ENCODE measurements around the gene C1orf53. TPM values are rescaled to one million over a fixed set of nuclear protein-coding genes. Genes with fewer than 3 reads are reported as not detected.
A peak's percentile ranks its signal among the peaks of the same experiment; 100 is the strongest.
"Not testable (repeated sequence)": the region's sequence is repeated elsewhere in the genome, so short reads cannot be mapped to it uniquely, and the experiment has no call there.

C1orf53 gene
- total RNA-seq, result 1.3 TPM

GRCh38 chr1:197902454-197903195 is at the start of gene C1orf53:
Gene C1orf53, plus strand, starts transcription at chr1:197902630. Its CDS starts 20 bp downstream, at chr1:197902650.
- peak; percentile 87 for DNase-seq (ENCODE audit: low spot score)
- intact Hi-C loops (cut with DNase I), result no loop called here
- ATAC-seq, result peak; percentile 98

- DNase-seq (ENCODE audit: low spot score); intact Hi-C loops (cut with DNase I); ATAC-seq: not testable (repeated sequence)
Observed at GRCh38 chr1:197855751-197856150, 46.7 kb upstream of the C1orf53 start.

GRCh38 chr1:197857477-197857876 is 45.0 kb upstream of the C1orf53 start:
- DNase-seq (ENCODE audit: low spot score), result no peak

DNA sequence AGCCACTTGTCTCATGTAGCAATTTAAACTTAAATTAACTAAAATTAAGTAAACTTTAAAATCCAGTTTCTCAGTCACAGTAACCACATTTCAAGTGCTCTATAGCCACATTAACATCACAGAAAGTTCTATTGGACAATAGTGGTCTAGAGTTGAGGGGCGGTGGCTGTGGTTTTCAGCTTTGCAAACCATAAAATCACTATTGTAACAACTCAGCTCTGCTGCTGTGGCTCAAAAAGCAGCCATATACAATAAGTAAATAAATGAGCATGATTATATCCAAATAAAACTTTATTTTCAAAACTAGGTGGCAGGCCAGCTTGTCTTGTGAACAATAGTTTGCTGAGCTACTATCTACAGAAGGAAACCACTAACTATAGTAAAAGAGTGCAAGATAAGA is 43.4 kb upstream of the C1orf53 start:
- intact Hi-C loops (cut with DNase I), result no loop called here
- DNase-seq (ENCODE audit: low spot score), result no peak

More at GRCh38 chr1:197857477-197857876, 45.0 kb upstream of the C1orf53 start:
- intact Hi-C loops (cut with DNase I), result no loop called here
- ATAC-seq, result no peak

GRCh38 chr1:197862221-197862620 is 40.2 kb upstream of the C1orf53 start:
- intact Hi-C loops (cut with DNase I), result no loop called here
- DNase-seq (ENCODE audit: low spot score), result no peak
- no peak for ATAC-seq

More for the DNA sequence above, 43.4 kb upstream of the C1orf53 start:
- ATAC-seq, result no peak

DNA sequence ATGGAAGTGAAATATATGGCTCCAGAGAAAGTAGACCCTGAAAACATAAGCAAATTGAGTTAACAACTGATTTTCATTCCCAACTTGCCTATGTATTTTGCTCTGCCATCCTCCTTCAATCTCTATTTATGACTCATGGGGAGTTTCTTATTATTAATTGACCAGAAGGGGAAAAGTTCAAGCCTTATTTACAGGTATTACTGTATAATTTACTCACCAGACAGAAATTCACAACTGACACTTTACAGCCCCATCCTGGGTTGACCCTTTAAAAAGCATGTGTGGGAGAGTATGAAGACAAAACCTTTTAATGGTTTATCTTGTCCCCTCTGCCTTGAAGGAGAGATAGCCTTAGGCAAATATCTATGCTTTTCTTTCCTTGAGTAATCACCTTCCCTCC is 39.8 kb upstream of the C1orf53 start:
- intact Hi-C loops (cut with DNase I), result no loop called here
- no peak for ATAC-seq
- DNase-seq (ENCODE audit: low spot score), result no peak

GRCh38 chr1:197865809-197866208 is 36.6 kb upstream of the C1orf53 start:
- intact Hi-C loops (cut with DNase I), result no loop called here
- DNase-seq (ENCODE audit: low spot score) (no peak), ATAC-seq (no peak)

DNA sequence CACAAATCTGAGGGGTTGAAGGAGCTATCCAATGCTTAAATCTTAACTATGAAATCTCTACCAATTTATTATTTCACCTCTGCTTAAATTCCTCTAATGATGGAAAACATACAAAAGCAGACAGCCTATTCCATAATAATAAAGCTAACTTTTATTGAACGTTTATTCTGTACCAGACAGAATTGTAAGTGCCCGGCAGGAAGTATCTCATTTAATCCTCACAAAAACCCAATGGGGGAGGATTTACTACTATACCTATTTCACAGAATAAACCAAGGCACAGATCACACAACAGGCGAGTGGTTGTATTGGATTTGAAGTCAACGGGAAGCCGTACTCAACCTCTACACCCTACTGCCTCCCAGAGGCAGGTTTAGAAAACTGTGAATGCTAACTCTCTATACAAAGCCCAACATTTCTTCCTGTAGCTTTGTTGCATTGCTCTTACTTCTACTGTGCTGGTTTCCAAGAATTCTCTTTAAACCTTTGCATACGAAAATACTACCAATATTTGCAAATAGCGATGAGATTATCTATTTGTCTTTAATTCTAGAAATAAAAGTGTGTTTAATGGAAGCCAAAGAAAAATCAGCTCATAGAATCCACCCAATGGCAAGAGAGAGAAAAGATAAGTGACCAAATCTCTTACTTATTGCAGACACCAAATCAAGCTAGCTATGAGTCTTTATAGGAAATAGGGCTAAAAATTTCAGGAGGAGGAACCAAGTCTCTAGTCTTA is 33.5 kb upstream of the C1orf53 start:
- no peak for DNase-seq (ENCODE audit: low spot score)
- intact Hi-C loops (cut with DNase I), result no loop called here
- ATAC-seq, result peak; percentile 83

DNA sequence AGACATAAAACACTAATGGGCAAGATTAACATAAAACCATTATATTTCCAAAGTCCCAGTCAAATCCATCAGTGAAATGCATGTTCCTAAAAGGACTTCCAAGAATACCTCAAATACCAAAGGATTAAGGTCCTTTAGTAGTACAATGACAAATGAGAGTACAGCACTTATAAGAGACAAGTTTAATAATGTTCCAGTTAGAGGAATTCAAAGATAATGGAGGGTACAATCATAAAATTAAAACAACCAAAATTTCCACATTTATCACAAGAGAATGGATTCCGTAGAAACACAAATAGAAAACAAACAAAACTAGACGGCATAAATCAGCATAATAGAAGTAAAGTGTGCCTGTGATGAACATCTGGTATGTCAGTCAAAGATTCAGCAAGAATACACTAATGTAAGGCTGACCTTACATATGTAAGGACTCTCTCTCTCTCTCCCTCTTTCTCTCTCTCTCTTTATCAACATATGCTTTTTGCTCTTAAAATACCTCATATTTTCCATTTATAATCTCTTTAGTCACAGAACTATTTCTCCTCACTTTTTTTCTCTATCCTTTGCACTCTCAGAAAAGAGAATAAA is 32.8 kb upstream of the C1orf53 start:
- intact Hi-C loops (cut with DNase I), result no loop called here
- ATAC-seq (no peak), DNase-seq (ENCODE audit: low spot score) (no peak)

DNA sequence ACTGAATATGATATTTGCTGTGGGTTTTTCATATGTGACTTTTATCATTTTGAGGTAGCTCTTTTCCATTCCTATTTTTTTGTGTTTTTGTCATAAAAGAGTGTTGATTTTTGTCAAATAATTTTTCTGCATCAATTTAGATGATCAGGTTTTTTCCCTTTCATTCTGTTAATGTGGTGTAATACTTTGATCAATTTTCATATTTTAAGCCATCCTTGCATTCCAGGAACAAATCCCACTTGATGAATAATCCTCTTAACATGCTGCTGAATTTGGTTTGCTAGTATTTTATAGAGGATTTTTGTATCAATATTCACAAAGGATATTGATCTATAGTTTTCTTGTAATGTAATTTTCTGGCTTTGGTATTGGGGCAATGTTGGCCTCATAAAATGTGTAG is 25.5 kb upstream of the C1orf53 start:
- DNase-seq (ENCODE audit: low spot score) (no peak), ATAC-seq (no peak)
- intact Hi-C loops (cut with DNase I), result no loop called here

DNA sequence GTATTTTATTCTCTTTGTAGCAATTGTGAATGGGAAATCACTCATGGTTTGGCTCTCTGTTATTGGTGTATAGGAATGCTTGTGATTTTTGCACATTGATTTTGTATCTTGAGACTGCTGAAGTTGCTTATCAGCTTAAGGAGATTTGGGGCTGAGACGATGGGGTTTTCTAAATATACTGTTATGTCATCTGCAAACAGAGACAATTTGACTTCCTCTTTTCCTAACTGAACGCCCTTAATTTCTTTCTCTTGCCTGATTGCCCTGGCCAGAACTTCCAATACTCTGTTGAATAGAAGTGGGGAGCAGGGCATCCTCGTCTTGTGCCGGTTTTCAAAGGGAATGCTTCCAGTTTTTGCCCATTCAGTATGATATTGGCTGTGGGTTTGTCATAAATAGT is 22.0 kb upstream of the C1orf53 start:
- intact Hi-C loops (cut with DNase I); DNase-seq (ENCODE audit: low spot score); ATAC-seq: not testable (repeated sequence)

DNA sequence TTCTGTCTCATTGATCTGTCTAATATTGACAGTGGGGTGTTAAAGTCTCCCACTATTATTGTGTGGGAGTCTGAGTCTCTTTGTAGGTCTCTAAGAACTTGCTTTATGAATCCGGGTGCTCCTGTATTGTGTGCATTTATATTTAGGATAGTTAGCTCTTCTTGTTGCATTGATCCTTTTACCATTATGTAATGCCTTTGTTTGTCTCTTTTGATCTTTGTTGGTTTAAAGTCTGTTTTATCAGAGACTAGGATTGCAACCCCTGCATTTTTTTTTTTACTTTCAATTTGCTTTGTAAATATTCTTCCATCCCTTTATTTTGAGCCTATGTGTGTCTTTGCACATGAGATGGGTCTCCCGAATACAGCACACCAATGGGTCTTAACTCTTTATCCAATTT is 20.2 kb upstream of the C1orf53 start:
- intact Hi-C loops (cut with DNase I); DNase-seq (ENCODE audit: low spot score); ATAC-seq: not testable (repeated sequence)

DNA sequence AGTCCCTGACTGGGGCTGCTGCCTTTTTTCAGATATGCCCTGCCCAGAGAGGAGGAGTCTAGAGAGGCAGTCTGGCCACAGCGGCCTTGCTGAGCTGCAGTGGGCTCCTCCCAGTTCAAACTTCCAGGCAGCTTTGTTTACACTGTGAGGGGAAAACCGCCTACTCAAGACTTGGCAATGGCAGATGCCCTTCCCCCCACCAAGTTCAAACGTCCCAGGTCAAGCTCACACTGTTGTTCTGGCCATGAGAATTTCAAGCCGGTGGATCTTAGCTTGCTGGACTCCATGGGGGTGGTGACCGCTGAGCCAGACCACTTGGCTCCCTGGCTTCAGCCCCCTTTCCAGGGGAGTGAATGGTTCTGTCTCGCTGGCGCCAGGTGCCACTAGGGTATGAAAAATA is 18.3 kb upstream of the C1orf53 start:
- no peak for ATAC-seq
- intact Hi-C loops (cut with DNase I), result no loop called here
- no peak for DNase-seq (ENCODE audit: low spot score)

GRCh38 chr1:197890936-197891335 is 11.5 kb upstream of the C1orf53 start:
- ATAC-seq (no peak), DNase-seq (ENCODE audit: low spot score) (no peak)
- intact Hi-C loops (cut with DNase I), result no loop called here

- intact Hi-C loops (cut with DNase I), result no loop called here
- DNase-seq (ENCODE audit: low spot score) (no peak), ATAC-seq (no peak)
Observed at GRCh38 chr1:197892684-197893083, 9.7 kb upstream of the C1orf53 start.

GRCh38 chr1:197896301-197896700 is 6.1 kb upstream of the C1orf53 start:
- ATAC-seq (no peak), DNase-seq (ENCODE audit: low spot score) (no peak)
- intact Hi-C loops (cut with DNase I), result no loop called here

GRCh38 chr1:197899037-197899436 is 3.4 kb upstream of the C1orf53 start:
- DNase-seq (ENCODE audit: low spot score) (no peak), ATAC-seq (no peak)
- intact Hi-C loops (cut with DNase I), result no loop called here

DNA sequence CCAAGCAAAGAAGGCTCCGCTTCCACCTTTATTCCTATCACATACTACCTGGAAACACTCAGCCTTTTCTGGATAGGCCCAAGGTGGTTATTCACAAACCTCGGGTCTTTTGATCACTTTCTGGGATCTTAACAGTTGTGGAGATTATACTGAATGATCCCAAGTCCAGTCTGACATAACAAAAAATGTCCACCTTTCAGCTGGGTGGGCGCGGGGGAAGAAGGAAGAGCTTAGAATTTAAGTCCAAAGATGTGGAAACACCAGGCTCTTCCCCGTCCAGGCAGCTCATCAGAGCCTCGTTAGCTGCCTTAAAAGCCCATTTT is 338 bp upstream of the C1orf53 start:
- no peak for DNase-seq (ENCODE audit: low spot score)
- ATAC-seq, result no peak
- intact Hi-C loops (cut with DNase I), result no loop called here

GRCh38 chr1:197903196-197903514 is 725 bp downstream of the C1orf53 start:
- DNase-seq (ENCODE audit: low spot score), result no peak
- peak; percentile 45 for ATAC-seq
- intact Hi-C loops (cut with DNase I), result no loop called here

GRCh38 chr1:197904126-197904787 is 1.8 kb downstream of the C1orf53 start:
- intact Hi-C loops (cut with DNase I), result no loop called here
- DNase-seq (ENCODE audit: low spot score) (no peak), ATAC-seq (no peak)
